ENCODE measurements around the gene PI4KA.
"Not testable (repeated sequence)": the region's sequence is repeated elsewhere in the genome, so short reads cannot be mapped to it uniquely, and the experiment has no call there.

PI4KA gene

DNA sequence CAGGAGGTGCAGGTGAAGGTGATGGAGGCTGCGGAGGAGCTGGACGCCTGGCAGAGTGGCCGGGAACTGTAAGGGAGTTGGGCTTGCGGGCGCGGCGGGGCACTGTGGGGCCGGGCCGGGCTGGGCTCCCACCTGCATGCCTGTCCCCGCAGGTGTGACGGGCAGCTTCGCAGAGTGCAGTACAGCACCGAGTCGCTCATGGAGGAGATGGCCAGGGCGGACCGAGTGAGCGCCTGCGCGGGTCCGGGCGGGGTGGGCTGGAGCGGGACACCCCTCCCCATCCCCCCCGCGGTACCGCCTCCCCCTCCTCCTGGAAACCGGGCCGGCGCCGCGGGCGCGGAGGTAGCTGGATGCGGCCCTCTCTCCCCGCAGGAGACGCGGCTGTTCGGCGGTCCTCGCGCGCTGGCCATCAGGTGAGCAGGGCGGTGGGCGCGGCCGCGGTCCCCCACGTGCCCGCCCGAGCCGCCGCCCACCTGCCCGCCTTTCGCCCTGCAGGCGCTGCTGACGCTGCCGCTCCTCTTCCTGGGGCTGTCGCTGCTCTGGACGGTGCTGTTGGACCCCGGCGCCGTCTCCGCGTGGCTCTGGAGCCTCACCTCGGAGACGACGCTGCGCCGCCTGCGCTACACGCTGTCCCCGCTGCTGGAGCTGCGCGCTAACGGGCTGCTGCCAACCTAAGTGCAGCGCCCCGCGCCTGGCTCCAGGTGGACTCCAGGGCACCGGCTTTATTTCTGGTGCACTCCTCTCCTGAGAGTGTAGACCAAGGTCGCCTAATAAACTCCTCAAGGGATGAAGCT, 154.6 kb downstream of the PI4KA start:
- peak overlapping the region; percentile 89 for H3K27ac ChIP-seq
- TF ChIP-seq, protein P1, sequence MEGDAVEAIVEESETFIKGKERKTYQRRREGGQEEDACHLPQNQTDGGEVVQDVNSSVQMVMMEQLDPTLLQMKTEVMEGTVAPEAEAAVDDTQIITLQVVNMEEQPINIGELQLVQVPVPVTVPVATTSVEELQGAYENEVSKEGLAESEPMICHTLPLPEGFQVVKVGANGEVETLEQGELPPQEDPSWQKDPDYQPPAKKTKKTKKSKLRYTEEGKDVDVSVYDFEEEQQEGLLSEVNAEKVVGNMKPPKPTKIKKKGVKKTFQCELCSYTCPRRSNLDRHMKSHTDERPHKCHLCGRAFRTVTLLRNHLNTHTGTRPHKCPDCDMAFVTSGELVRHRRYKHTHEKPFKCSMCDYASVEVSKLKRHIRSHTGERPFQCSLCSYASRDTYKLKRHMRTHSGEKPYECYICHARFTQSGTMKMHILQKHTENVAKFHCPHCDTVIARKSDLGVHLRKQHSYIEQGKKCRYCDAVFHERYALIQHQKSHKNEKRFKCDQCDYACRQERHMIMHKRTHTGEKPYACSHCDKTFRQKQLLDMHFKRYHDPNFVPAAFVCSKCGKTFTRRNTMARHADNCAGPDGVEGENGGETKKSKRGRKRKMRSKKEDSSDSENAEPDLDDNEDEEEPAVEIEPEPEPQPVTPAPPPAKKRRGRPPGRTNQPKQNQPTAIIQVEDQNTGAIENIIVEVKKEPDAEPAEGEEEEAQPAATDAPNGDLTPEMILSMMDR (IDR thresholded peaks at IDR 0.05) = peak; percentile 26

DNA sequence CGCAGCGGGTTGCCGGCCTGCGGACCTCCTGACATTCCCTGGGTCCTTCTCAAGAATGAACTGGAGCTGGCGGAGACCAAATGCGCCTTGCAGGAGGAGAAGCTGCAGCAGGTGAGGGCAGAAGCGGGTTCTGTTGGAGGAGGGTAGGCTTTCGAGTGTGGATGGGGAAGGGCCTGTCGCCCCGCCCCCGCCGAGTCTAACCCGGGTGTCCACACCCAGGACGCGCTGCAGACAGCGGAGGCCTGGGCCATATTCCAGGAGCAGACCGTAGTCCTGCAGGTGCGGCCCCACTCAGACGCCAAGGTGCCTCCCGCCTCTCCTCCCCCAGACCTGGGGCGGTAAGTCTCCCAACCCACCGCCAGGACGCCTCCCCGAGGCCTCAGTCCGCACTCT, 155.2 kb downstream of the PI4KA start:
- H3K27ac ChIP-seq = peak overlapping the region; percentile 89

DNA sequence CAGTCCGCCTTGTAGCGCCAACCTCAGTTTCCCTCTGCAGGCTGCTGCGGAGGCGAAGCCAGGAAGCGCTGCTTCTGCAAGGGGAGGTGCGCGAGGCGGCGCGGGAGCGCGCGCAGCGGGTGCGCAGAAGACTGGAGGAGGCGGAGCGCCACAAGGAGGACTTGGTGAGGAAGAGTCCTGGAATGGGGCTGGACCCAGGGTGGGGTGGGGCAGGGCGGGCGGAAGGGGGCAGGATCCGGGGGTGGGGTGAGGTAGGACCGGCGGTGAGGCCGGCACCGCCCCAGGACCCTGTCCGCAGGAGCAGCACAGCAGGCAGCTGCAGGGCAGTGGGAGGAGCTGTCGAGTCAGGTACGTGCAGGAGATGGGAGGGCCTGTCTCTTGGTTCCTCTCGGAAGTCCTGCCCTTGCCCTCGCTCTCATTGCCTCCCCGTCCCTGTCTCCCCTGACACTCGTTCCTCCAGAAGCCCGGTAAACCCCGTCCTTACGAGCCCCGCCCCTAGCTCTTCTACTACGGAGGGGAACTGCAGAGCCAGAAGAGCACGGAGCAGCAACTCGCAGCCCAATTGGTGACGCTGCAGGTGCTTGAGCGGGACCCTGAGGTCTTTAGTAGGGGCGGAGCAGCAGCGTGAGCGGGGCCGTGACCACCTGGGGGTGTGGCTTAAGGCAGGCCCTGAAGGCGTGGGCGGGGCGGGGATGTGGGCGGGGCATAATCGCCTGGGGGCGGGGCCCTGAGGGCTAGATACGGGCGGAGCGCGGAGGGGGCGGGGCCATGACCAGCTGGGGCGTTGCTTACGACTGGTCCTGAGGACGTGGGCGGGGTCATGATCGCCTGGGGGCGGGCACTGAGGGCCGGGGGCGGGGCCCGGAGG, 155.8 kb downstream of the PI4KA start:
- H3K27ac ChIP-seq = peak overlapping the region; percentile 89

DNA sequence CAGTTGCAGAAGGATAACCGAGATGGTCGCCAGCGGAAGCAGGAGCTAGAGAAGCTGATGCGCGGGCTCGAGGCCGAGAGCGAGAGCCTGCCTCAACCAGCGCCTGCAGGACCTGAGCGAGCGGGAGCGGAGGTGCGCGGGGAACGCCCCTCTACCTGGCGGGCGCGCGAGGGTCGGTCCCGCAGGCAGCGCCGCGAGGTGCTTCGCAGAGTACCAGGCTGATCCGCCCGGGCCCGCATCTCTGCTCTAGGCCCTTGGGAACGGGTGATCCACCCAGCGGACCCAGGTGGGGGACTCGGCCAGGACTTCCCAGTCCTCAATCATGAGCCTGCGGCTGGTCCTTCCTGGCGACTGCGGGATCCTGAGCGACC, 156.5 kb downstream of the PI4KA start:
- peak overlapping the region; percentile 89 for H3K27ac ChIP-seq

DNA sequence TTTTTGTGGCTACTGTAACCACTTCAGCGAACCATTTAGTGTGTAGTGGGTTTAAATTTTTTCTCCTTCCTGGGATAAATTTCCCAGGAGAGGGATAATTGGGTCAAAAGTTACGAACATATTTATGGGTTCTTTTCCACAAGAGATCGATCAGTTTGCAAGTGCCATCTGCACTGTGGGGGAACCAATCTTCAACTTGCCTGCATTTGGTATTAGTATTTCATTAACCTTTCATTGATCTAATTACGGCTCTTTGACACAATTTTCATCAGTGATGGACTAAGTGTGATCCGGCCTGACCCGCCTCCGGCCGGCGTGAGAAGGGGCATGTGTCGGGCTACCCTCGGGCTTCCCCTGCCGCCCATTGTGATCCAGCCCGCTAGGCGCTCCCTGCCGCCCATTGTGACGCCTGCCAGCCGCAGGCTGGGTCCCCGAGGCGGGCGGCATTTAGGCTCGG, 156.9 kb downstream of the PI4KA start:
- peak overlapping the region; percentile 89 for H3K27ac ChIP-seq

DNA sequence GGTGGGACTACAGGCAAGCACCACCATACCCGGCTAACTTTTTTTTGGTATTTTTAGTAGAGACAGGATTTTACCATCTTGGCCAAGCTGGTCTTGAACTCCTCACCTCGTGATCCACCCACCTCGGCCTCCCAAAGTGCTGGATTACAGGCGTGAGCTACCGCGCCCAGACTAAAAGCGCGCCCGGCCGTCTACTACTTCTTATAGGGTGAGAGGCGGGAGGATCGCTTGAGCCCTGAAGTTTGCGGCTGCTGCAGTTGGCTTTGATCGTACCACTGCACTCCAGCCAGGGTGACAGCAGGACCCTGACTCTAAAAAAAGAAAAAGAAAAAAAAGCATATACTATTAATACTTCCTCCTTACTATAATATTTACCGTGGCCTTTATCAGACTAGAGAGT, 158.3 kb downstream of the PI4KA start:
- H3K27ac ChIP-seq = not testable (repeated sequence)

DNA sequence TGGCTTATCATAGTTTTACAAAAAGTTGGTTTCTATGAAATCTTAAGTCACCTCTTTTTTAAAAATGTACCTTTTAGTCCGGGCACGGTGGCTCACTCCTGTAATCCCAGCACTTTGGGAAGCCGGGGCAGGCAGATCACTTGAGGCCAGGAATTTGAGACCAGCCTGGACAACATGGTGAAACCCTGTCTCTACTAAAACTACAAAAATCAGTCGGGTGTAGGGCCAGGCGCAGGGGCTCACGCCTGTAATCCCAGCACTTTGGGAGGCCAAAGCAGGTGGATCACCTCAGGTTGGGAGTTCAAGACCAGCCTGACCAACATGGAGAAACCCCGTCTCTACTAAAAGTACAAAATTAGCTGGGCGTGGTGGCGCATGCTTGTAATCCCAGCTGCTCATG, 158.8 kb downstream of the PI4KA start:
- H3K27ac ChIP-seq = not testable (repeated sequence)

DNA sequence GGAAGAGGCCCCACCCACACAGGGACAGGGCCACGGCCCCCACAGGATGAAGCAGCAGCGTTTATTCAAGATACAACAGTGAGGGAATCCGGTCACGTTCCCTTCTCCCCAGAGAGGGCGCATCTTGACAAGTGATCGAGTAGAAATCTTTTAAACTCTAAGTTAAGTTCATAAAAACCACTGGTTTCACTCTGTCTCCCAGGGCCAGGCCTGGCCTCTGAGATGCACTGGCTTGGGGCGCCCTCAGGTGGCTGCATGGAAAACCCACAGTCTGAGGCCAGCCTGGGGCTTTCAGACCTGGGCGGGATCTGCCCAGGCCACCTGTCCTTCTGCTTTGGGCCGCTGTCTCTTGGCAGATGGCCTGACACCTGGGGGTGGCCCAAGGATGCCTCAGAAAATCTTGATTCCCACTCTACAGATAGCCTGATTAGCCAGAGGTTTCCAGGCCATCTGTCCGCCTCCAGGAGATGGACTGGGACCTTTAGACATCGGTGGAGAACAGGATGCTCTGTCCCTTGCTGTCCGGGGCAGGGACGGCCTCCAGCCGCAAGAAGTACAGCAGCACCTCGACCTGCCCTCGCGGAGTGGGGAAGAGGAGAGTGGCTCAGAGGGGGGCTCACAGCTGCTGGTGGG, 161.0 kb downstream of the PI4KA start:
- not testable (repeated sequence) for H3K27ac ChIP-seq

DNA sequence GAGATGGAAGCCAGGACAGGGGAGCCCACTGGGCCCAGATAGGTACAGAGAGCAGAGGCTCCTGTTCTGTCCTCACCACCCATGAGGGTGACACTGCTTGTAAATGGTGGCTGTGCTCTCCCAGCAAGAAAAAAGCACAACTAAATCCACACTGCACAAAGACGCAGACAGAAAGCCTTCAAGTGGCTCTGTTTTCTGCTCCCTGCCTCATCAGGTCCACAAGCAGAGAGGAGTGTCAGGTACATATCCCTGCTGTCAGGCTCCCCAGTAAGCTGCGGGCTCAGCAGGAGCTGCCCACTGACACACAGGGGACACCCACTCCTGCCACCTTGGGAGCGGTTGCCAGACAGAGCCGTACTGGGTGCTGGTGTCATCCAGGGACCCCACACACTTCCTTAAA, 162.6 kb downstream of the PI4KA start:
- H3K27ac ChIP-seq = not testable (repeated sequence)

DNA sequence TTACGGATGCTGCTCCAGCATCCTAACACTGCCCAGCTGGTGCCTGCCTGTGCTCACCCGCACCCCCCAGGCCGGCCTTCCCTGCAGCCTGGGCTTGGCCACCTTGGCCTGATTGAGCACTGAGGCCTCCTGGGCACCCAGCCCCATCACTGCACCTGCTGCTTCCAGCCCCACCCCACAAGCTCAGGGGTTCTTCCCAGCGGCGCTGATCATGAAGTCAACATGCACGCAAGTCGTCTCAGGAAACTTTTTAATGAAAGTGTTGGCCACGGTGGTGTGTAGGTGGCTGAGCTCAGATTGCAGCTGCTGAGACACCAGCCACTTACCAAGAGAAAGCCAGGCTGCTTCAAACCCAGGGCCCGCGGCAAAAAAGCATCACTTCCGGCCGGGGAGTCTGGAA, 163.4 kb downstream of the PI4KA start:
- H3K27ac ChIP-seq = not testable (repeated sequence)

DNA sequence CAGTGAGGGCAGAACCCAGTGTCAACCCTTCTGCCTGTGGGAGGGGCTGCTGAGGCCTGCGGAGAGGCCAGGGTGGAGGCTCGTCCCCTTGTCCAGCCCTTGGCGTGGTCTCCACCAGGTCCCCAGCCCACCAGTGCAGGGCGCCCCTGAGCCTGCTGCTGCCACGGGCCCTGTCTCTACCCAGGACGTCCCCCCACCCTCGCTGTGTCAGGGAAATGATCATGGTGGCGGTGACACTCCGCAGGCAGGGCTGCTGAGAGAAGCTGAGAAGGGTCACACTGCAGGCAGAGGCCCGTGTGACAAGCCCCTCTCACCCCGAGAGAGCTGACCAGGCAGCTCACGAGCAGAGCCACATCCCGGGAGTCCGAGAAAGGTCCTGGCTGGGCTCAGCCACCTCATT, 164.4 kb downstream of the PI4KA start:
- not testable (repeated sequence) for H3K27ac ChIP-seq

DNA sequence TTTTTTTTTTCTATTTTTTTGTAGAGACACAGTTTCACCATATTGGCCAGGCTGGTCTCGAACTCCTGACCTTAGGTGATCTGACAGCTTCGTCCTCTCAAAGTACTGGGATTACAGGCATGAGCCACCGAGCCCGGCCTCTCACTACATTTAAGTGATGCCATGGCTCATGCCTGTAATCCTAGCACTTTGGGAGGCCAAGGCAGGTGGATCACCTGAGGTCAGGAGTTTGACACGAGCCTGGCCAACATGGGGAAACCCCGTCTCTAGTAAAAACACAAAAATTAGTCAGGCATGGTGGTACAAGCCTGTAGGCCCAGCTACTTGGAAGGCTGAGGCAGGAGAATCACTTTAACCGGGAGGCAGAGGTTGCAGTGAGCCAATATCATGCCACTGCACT, 165.7 kb downstream of the PI4KA start:
- H3K27ac ChIP-seq = not testable (repeated sequence)

DNA sequence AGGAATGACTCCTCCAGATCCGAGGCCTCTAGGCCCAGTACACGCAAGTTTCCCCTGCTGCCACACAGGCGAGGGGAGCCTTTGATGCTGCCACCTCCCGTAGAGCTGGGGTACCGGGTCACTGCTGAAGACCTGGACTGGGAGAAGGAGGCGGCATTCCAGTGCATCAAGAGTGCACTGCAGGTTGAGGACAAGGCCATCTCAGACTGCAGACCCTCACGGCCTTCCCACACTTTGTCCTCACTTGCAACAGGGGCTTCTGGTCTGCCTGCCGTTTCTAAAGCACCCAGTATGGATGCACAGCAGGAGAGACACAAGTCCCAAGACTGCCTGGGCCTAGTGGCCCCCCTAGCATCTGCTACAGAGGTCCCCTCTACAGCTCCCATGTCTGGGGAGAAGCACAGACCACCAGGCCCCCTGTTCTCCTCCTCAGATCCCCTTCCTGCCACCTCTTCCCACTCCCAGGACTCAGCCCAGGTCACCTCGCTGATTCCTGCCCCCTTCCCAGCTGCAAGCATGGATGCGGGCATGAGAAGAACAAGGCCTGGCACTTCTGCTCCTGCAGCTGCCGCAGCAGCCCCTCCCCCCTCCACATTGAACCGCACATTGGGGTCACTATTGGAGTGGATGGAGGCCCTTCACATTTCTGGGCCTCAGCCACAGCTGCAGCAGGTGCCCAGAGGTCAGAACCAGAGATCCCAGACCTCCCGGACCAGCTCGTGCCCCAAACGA, 167.9 kb downstream of the PI4KA start:
- H3K27ac ChIP-seq = not testable (repeated sequence)

DNA sequence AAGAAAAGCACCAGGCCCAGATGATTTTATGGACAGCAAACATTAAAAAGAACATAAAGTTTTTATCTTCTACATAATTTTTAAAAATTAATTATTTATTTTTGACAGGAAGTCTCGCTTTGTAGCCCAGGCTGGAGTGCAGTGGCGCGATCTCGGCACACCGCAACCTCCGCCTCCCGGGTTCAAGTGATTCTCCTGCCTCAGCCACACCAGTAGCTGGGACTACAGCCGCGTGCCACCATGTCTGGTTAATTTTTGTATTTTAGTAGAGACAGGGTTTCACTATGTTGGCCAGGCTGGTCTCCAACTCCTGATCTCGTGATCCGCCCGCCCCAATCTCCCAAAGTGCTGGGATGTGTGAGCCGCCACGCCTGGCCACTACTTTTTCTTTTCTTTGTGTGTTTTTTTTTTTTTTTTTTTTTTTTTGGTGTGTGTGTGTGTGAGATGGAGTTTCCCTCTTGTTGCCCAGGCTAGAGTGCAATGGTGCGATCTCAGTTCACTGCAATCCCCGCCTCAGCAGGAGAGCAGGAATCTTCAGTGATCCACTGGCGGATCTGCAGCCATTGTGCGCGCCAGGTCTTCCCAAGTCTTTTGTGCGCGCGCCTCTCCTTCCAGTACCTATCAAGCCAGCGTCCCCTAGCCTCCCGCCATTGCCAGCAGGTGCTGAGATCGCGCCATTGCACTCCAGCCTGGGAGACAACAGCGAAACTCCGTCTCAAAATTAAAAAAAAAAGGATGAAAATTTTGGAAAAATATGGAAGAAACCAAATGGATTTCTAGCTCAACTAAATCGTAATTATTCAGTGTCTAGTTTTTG, 171.0 kb downstream of the PI4KA start:
- not testable (repeated sequence) for H3K27ac ChIP-seq

DNA sequence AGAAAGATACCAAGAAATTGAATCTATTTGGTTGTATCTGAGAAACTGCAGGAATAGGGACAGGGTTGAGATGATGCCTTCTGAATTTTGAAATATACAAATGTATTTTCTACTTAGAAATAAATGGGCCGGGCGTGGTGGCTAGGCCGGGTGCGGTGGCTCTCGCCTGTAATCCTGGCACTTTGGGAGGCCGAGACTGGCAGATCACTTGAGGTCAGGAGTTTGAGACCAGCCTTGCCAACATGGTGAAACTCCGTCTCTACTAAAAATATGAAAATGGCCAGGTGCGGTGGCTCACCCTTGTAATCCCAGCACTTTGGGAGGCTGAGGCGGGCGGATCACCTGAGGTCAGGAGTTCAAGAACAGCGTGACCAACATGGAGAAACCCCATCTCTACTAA, 172.8 kb downstream of the PI4KA start:
- H3K27ac ChIP-seq = not testable (repeated sequence)

DNA sequence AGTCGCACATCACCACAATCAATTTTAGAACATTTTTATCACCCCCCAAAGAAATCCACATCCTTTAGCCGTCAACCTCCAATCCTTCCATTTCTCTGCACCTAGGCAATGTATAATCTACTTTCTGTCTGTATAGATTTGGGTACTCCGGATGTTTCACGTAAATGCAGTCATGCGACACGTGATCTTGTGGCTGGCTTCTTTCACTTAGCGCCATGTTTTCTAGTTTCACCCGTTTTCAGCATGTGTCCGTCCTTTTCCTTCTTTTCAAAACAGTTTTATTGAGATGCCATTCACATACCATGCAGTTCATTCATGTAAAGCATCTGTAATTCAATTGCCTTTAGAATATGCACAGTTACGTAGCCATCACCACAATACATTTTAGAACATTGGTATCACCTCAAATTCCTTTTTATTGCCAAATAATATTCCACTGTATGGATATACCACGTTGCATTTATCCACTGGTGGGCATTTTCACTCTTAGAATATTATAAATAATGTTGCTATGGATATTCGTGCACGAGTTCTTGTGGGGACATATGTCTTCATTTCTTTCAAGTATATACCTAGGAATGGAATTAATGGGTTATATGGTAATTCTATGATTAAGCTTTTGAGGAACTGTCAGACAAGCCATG, 179.7 kb downstream of the PI4KA start:
- H3K27ac ChIP-seq = not testable (repeated sequence)
